ENCODE data around the gene BRPF3.

GRCh38 chr6:36195471-36196112 lies 952 bp upstream of the BRPF3 start:
- TF ChIP-seq CTCF (IDR thresholded peaks at IDR 0.05; ENCODE audit: low read depth, low read length, missing input control) (no peak), REST (IDR thresholded peaks at IDR 0.05) (peak; percentile 27), TAF1 (conservative IDR thresholded peaks at IDR 0.05) (no peak), JUND (IDR thresholded peaks at IDR 0.05) (no peak), SP1 (IDR thresholded peaks at IDR 0.05) (no peak), RXRA (IDR thresholded peaks at IDR 0.05) (peak in 1 of 2 donors; percentile 40), GABPA (IDR thresholded peaks at IDR 0.05 in 1 of 2, conservative IDR thresholded peaks at IDR 0.05 in 1 of 2) (no peak)
